AG10803 (cell line): Measurements from ENCODE around the gene NXPE3.

ENCODE experiments used
- DNase-seq: peaks from one replicate; pipeline ENCODE4 v3.0.0; 2010; ENCODE audit warnings: low read depth
- H3K4me3 ChIP-seq: 2 replicates; pipeline ENCODE4 v1.5.1; 2011; ENCODE audit warnings: mild to moderate bottlenecking, low read length, control low read depth
- TF ChIP-seq, protein P1 (sequence below): conservative IDR thresholded peaks from 2 replicates; pipeline ENCODE4 v1.5.1; 2011; ENCODE audit warnings: mild to moderate bottlenecking, low read length, control low read depth, inconsistent platforms

NXPE3 gene

DNA sequence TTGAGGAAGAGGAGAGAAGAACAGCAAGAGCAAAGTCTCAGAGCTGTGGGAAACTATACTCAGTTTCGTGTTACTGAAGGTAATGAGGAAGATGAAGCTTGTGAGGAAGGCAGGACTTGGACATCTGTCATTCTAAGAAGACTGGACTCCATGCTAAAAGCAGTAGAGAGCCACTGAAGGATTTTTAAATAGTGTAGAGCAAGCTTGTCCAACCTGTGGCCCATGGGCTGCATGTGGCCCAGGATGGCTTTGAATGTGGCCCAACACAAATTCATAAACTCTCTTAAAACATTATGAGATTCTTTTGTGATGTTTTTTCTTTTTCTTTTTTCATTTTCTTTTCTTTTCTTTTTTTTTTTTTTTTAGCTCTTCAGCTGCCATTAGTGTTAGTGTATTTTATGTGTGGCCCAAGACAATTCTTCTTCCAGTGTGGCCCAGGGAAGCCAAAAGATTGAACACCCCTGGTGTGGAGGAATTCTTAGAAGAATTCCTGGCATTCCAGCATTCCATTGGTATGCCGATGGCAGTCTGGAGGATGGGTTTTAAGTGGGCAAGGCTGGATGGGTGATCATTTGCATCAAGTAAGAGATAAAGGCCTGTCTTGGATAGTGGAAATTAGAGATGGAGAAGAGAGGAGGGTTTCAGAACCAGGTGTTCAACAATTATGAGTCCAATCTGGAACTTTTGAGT lies 63.4 kb downstream of the NXPE3 start:
- TF ChIP-seq, protein P1, sequence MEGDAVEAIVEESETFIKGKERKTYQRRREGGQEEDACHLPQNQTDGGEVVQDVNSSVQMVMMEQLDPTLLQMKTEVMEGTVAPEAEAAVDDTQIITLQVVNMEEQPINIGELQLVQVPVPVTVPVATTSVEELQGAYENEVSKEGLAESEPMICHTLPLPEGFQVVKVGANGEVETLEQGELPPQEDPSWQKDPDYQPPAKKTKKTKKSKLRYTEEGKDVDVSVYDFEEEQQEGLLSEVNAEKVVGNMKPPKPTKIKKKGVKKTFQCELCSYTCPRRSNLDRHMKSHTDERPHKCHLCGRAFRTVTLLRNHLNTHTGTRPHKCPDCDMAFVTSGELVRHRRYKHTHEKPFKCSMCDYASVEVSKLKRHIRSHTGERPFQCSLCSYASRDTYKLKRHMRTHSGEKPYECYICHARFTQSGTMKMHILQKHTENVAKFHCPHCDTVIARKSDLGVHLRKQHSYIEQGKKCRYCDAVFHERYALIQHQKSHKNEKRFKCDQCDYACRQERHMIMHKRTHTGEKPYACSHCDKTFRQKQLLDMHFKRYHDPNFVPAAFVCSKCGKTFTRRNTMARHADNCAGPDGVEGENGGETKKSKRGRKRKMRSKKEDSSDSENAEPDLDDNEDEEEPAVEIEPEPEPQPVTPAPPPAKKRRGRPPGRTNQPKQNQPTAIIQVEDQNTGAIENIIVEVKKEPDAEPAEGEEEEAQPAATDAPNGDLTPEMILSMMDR, result no peak
- peak; percentile 75 for DNase-seq
- no peak overlapping the region for H3K4me3 ChIP-seq

DNA sequence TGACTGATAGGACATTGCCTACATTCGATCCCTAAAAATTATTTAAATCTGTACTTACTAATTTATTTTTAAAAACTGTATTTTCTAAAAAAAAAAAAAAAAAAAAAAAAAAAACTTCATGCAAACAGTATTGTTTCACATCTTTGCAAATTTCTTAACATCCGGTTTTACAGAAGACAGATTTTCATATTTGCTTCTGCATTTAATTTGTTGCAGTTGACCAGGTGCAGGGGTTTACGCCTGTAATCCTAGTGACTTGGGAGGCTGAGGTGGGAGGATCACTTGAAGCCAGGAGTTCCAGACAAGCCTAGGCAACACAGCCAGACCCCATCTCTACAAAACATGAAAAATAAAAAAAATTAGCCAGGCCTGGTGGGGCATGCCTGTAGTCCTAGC lies 63.9 kb downstream of the NXPE3 start:
- no peak overlapping the region for H3K4me3 ChIP-seq
- DNase-seq, result no peak
- TF ChIP-seq, protein P1, result no peak

DNA sequence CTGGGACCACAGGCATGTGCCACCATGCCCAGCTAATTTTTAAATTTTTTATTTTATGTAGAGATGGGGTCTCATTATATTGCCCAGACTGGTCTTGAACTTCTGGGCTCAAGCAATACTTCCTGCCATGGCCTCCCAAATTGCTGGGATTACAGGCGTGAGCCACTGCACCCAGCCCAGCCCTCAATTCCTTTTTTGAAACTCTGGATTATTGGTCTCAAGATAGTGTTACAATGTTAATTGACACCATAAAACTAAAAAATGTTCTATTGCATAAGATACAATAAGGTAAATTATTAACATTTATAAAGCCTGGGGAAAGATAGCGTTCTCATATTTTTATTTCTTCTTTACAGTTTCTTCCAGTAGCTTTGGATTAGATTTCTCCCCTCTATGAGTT lies 66.4 kb downstream of the NXPE3 start:
- TF ChIP-seq, protein P1, result no peak
- H3K4me3 ChIP-seq, result no peak overlapping the region
- no peak for DNase-seq

DNA sequence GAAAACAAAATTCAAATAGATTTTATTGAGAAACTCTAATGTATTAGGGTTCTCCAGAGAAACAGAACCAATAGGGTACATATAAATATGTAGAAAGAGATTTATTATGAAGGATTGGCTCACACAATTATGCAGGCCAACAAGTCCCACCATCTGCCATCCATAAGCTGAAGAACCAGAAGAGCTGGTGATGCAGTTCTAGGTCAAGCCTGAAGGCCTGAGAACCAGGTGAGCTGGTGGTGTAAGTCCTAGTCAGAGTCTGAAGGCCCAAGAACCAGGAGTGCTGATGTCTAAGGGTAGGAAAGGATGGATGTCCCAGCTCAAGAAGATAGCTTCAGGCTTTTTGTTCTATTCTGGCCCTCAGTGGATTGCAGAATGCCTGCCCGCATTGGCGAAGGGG lies 67.7 kb downstream of the NXPE3 start:
- TF ChIP-seq, protein P1, result no peak
- no peak overlapping the region for H3K4me3 ChIP-seq
- no peak for DNase-seq

DNA sequence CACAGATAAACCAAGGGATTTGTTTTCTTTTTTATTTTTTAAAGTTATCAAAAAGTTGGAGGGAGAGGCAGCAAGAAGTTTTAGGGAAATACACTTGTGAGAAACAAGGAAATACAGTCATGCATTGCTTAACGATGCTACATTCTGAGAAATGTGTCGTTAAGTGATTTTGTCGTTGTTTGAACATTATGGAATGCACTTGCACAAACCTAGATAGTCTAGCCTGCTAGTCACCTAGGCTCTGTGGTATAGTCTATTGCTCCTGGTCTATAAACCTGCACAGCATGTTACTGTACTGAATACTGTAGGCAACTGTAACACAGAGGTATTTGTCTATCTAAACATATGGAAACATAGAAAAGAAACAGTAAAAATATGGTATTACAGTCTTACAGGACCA lies 68.3 kb downstream of the NXPE3 start:
- H3K4me3 ChIP-seq, result no peak overlapping the region
- TF ChIP-seq, protein P1, result no peak
- DNase-seq, result no peak

DNA sequence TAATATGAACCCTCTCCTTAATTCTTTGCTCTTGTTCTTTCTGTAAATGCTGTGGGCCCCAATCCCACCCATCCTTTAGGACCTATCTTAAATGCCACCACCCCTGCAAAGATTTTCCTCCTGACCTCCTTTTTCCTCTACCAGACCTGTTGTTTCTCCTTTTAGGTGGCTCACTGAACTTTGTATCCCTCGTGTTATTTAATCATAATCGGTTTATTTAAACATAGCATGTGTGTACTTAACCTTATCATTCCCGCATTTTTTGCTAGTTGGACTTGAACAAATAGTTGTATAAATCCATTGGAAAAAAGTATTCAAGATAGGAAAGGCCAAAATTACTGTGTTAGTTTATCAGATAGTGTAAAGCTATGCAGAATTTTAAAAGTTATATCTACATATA lies 69.3 kb downstream of the NXPE3 start:
- no peak for DNase-seq
- TF ChIP-seq, protein P1, result no peak
- H3K4me3 ChIP-seq, result no peak overlapping the region
